NB4 (cell line): ENCODE data around the gene ADGRA1.

Experiments
- CTCF ChIP-seq: IDR thresholded peaks from one replicate; pipeline ENCODE4 v1.5.1; 2012; ENCODE audit warnings: low read depth, low read length
- MYC ChIP-seq: IDR thresholded peaks from 2 replicates; pipeline ENCODE4 v1.6.1; 2011; ENCODE audit warnings: low read depth, low read length

GRCh38 chr10:133100706-133101415 is 13.1 kb downstream of the ADGRA1 start:
- TF ChIP-seq MYC: no peak
- no peak for TF ChIP-seq CTCF
